VCaP (cell line): ENCODE measurements around the gene C16orf74.

Source experiments
- H3K27ac ChIP-seq: fragments of 450-650 bp; 2 replicates; pipeline ENCODE4 v1.5.1; 2017
- CTCF ChIP-seq: fragments of 450-650 bp; conservative IDR thresholded peaks from 2 replicates; pipeline ENCODE4 v1.5.1; 2017; ENCODE audit warnings: mild to moderate bottlenecking, moderate library complexity

Gene C16orf74

GRCh38 chr16:85733155-85733838 lies 17.6 kb downstream of the C16orf74 start:
- H3K27ac ChIP-seq, result no peak overlapping the region
- no peak for TF ChIP-seq CTCF

GRCh38 chr16:85731179-85731578 lies 19.7 kb downstream of the C16orf74 start:
- H3K27ac ChIP-seq, result no peak overlapping the region
- no peak for TF ChIP-seq CTCF

GRCh38 chr16:85730186-85730465 lies 20.8 kb downstream of the C16orf74 start:
- no peak for TF ChIP-seq CTCF
- no peak overlapping the region for H3K27ac ChIP-seq

GRCh38 chr16:85729452-85730185 lies 21.3 kb downstream of the C16orf74 start:
- TF ChIP-seq CTCF, result no peak
- H3K27ac ChIP-seq, result no peak overlapping the region

GRCh38 chr16:85728879-85729278 lies 22.0 kb downstream of the C16orf74 start:
- TF ChIP-seq CTCF, result no peak
- H3K27ac ChIP-seq, result no peak overlapping the region

GRCh38 chr16:85724936-85725335 lies 26.0 kb downstream of the C16orf74 start:
- no peak for TF ChIP-seq CTCF
- no peak overlapping the region for H3K27ac ChIP-seq

GRCh38 chr16:85724126-85724879 lies 26.6 kb downstream of the C16orf74 start:
- no peak overlapping the region for H3K27ac ChIP-seq
- no peak for TF ChIP-seq CTCF
